HCT116 (cell line): Measurements from ENCODE around the gene NME1. TPM values are rescaled to one million over a fixed set of nuclear protein-coding genes. Genes with fewer than 3 reads are reported as not detected.

Experiments
- ATAC-seq: fragments of 200-7000 bp; cut with Tn5 transposase; 2 replicates; pipeline ENCODE4 v1.9.1; 2020; ENCODE audit warnings: mild to moderate bottlenecking, moderate library complexity
- BruUV-seq: library from RNA; stranded (reverse); fragments of 400-500 nt; replicated peaks from 2 replicates; lab custom pipeline; 2021; lab: Mats Ljungman, UMichigan
- CTCF ChIA-PET: fragments of 300-600 bp; sonication (Branson Sonifier 250); formaldehyde crosslinking; loops from one replicate; lab custom pipeline; 2021; ENCODE audit warnings: antibody characterized with exemption; lab: Charles Lee
- POLR2A ChIA-PET: fragments of 300-600, 350-600 bp; sonication (Branson Sonifier 250); formaldehyde crosslinking; loops from one replicate; lab custom pipeline; 2021; ENCODE audit warnings: antibody characterized with exemption; lab: Charles Lee
- RAD21 ChIA-PET, 2 experiments: fragments of 300-600 bp; sonication (Branson Sonifier 250); formaldehyde crosslinking; loops; one replicate each; lab custom pipeline; 2023; ENCODE audit warnings: low total read pairs in 2 of 2; ENCODE audit not compliant: uncharacterized antibody in 2 of 2, unreplicated experiment in 2 of 2, low non-redundant PET in 1 of 2; lab: Charles Lee
- DNase-seq: peaks from one replicate; pipeline ENCODE4 v3.0.0-alpha.2; 2010; ENCODE audit warnings: low read depth, low spot score
- H2AFZ ChIP-seq: fragments of 200-600 bp; shearing (Covaris generic), sonication (generic); 2 replicates; pipeline ENCODE4 v1.6.1; 2017; ENCODE audit warnings: low read depth, mixed run types, mixed read lengths, antibody characterized with exemption, low read length; ENCODE audit not compliant: poor library complexity, severe bottlenecking
- H3K27ac ChIP-seq: 2 replicates; pipeline ENCODE4 v1.5.1; 2012; ENCODE audit warnings: low read depth, low read length
- H3K27me3 ChIP-seq: fragments of 200-600 bp; sonication (generic); 2 replicates; pipeline ENCODE4 v1.6.1; 2016; ENCODE audit warnings: mixed run types, low read length, mixed read lengths; ENCODE audit not compliant: insufficient read depth
- H3K36me3 ChIP-seq, 2 experiments: fragments of 200-500 bp in 1 of 2; fragments of 200-600 bp in 1 of 2; sonication (Bioruptor generic) in 1 of 2; sonication (generic) in 1 of 2; 2 replicates each; pipeline versions ENCODE4 v1.5.1 to v1.6.1; 2014 to 2016; ENCODE audit warnings: low read length in 2 of 2, inconsistent platforms in 1 of 2, mixed read lengths in 1 of 2, mixed run types in 1 of 2; ENCODE audit not compliant: insufficient read depth in 2 of 2, control insufficient read depth in 1 of 2
- H3K4me1 ChIP-seq, 2 experiments: fragments of 200-600 bp in 1 of 2; sonication (generic) in 1 of 2; 2 replicates each; pipeline versions ENCODE4 v1.5.1 to v1.6.1; 2012 to 2017; ENCODE audit warnings: low read length in 2 of 2, inconsistent platforms in 1 of 2, mild to moderate bottlenecking in 1 of 2, mixed read lengths in 1 of 2, mixed run types in 1 of 2, moderate library complexity in 1 of 2; ENCODE audit not compliant: insufficient read depth in 2 of 2, control insufficient read depth in 1 of 2
- H3K4me2 ChIP-seq: fragments of 200-600 bp; sonication (generic); 2 replicates; pipeline ENCODE4 v1.6.1; 2017; ENCODE audit warnings: mixed run types, low read length, mixed read lengths
- H3K4me3 ChIP-seq, 2 experiments: fragments of 200-600 bp in 1 of 2; sonication (generic) in 1 of 2; replicated peaks in 1 of 2; 2 replicates each; pipeline ENCODE4 v1.5.1; 2011 to 2016; ENCODE audit warnings: low read length in 2 of 2, control low read depth in 1 of 2, low read depth in 1 of 2, mild to moderate bottlenecking in 1 of 2, mixed read lengths in 1 of 2, mixed run types in 1 of 2
- H3K79me2 ChIP-seq: fragments of 200-600 bp; sonication (generic); 2 replicates; pipeline ENCODE4 v1.6.1; 2017; ENCODE audit warnings: mild to moderate bottlenecking, mixed run types, low read length, moderate library complexity, mixed read lengths; ENCODE audit not compliant: insufficient read depth
- H3K9ac ChIP-seq: fragments of 200-600 bp; sonication (generic); 2 replicates; pipeline ENCODE4 v1.6.1; 2016; ENCODE audit warnings: low read length, mixed read lengths
- H3K9me2 ChIP-seq: fragments of 200-600 bp; sonication (generic), shearing (Covaris generic); 2 replicates; pipeline ENCODE4 v1.6.1; 2017; ENCODE audit warnings: mixed run types, mild to moderate bottlenecking, moderate library complexity; ENCODE audit not compliant: insufficient read depth
- H3K9me3 ChIP-seq, 2 experiments: fragments of 200-500 bp in 1 of 2; fragments of 200-600 bp in 1 of 2; sonication (Bioruptor generic) in 1 of 2; sonication (generic) in 1 of 2; 2 replicates each; pipeline ENCODE4 v1.6.1; 2014 to 2017; ENCODE audit warnings: low read length in 2 of 2, mixed read lengths in 2 of 2, inconsistent platforms in 1 of 2, low read depth in 1 of 2, mild to moderate bottlenecking in 1 of 2, mixed run types in 1 of 2, moderate library complexity in 1 of 2; ENCODE audit not compliant: control insufficient read depth in 1 of 2, insufficient read depth in 1 of 2
- H4K20me1 ChIP-seq: fragments of 200-600 bp; sonication (generic), shearing (Covaris generic); 2 replicates; pipeline ENCODE4 v1.6.1; 2017; ENCODE audit warnings: mixed run types, mild to moderate bottlenecking, moderate library complexity; ENCODE audit not compliant: insufficient read depth
- CBX3 ChIP-seq: IDR thresholded peaks from 2 replicates; pipeline ENCODE4 v1.6.1; 2012; ENCODE audit warnings: low read depth
- SP1 ChIP-seq: IDR thresholded peaks from 2 replicates; pipeline ENCODE4 v1.6.1; 2012; ENCODE audit warnings: low read depth
- ZFX ChIP-seq: fragments of 450-650 bp; IDR thresholded peaks from 2 replicates; pipeline ENCODE4 v1.6.1; 2017
- intact Hi-C: fragments of 100-400 bp; cut with micrococcal nuclease; formaldehyde crosslinking; loops from 2 replicates; pipeline ENCODE4 v1.10.0; 2022
- total RNA-seq: library from RNA; stranded (reverse); gene quantifications from one replicate; pipeline ENCODE4 v1.2.1, GENCODE V29; 2021; ENCODE audit not compliant: unreplicated experiment

NME1 gene
- total RNA-seq, 1 experiment from 2014 or later, result 510 TPM

DNA sequence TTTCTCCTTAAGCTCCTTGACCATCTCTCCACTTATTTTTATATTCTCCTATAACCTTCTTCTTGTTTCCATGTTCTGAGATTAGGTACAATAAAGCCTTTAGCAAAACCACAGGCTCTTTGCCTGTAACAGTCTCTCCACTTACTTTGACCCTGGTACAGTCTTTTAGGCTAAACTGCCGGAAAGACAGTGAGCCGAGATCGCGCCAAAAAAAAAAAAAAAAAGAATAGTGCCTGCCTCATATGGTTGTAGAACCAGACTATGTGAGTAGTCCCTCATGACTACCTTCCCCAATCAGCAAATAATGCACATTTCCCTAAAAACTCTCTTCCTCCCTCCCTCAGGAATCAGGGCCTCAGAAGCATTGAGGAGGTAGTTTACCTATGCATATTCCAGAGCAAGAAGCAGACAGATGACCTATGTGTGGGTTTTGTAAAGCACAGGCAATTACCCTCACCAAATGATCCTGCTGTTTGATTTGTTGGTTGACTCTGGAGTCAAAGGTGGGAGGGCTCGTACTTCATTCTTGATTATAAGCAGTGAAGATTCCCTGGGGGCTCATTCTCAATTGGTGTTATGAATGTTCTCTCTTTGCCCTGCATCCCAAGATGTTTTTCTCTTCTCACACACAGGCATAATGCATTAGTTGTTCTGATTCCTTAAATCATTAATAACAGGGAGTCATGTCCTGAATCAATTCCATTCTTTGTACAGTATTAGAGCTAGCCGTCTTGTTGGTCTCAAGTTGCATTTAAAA, 8.9 kb upstream of the NME1 start:
- no TSS peak for BruUV-seq
- no peak overlapping the region for H3K4me3 ChIP-seq
- POLR2A ChIA-PET, result interaction anchor here (0.6 kb wide), 1 partner anchor 19 kb away, joined by 3 read pairs; no protein-coding TSS in a partner anchor
- no peak for TF ChIP-seq SP1
- TF ChIP-seq ZFX, result no peak
- TF ChIP-seq, all 23 proteins: peak for 0
- H3K27me3 ChIP-seq, result no peaks in the 10 kb centered on the region
- ChIA-PET RAD21 (no interaction called here), CTCF (interaction anchor here (0.7 to 1.4 kb wide), 2 partner anchors 9 to 740 kb away, joined by 3 to 4 read pairs; partner anchors contain the start of gene NME1)
- no peaks in the 10 kb centered on the region for H3K36me3 ChIP-seq
- DNase-seq (no peak), ATAC-seq (no peak)
- H3K27ac ChIP-seq, result no peak overlapping the region
- H3K9ac ChIP-seq, result no peak overlapping the region
- H3K9me2 ChIP-seq, result no peaks in the 10 kb centered on the region
- no peaks in the 10 kb centered on the region for H3K79me2 ChIP-seq
- no peaks in the 10 kb centered on the region for H4K20me1 ChIP-seq
- no peak overlapping the region for H2AFZ ChIP-seq
- no peak overlapping the region for H3K4me2 ChIP-seq
- no peaks in the 10 kb centered on the region for H3K9me3 ChIP-seq
- intact Hi-C loops, result no loop called here
- H3K4me1 ChIP-seq, result peaks cover 0 to 11% of the 10 kb centered on the region in 2 experiments; a peak in 1 of 4 replicates

DNA sequence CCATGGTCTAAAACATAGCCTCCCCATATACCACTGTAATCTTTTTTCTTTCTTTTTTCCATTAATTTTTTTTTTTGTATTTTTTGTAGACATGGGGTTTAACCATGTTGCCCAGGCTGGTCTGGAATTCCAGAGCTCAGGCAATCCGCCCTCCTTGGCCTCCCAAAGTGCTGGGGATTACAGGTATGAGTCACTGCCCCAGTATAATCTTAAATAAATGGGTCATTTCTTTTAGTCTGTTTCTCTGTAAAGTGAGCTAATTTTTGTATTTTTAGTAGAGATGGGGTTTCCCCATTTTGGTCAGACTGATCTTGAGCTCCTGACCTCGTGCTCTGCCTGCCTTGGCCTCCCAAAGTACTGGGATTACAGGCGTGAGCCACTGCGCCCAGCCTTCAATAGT, 5.7 kb upstream of the NME1 start:
- POLR2A ChIA-PET, result interaction anchor here (0.6 to 1.7 kb wide), 3 partner anchors 16 to 21 kb away, joined by 4 to 5 read pairs (median 4); no protein-coding TSS in a partner anchor

More for the DNA sequence above, 5.7 kb upstream of the NME1 start:
- Histone ChIP-seq H3K27me3 (no peaks in the 10 kb centered on the region), H3K36me3 (no peaks in the 10 kb centered on the region), H3K79me2 (no peaks in the 10 kb centered on the region), H3K9ac (no peak overlapping the region), H3K4me3 (no peak overlapping the region)
- intact Hi-C loops, result no loop called here
- CTCF ChIA-PET, result interaction anchor here (1.5 kb wide), 1 partner anchor 147 kb away, joined by 6 read pairs; no protein-coding TSS in a partner anchor
- ATAC-seq, result no peak
- DNase-seq, result no peak
- no TSS peak for BruUV-seq
- TF ChIP-seq CBX3 (no peak), SP1 (no peak)
- TF ChIP-seq, all 23 proteins: peak for 0
- RAD21 ChIA-PET, result interaction anchor here in 1 of 2 experiments (1.0 kb wide), 1 partner anchor 25 kb away, joined by 3 read pairs; no protein-coding TSS in a partner anchor
- Histone ChIP-seq H3K9me3 (no peaks in the 10 kb centered on the region), H3K27ac (no peak overlapping the region), H3K4me1 (peaks cover 5 to 16% of the 10 kb centered on the region in 2 experiments), H3K9me2 (no peaks in the 10 kb centered on the region), H2AFZ (peak overlapping the region; percentile 3), H4K20me1 (no peaks in the 10 kb centered on the region), H3K4me2 (no peak overlapping the region)
